ENCODE measurements around the gene LRRC9.
"Not testable (repeated sequence)": the region's sequence is repeated elsewhere in the genome, so short reads cannot be mapped to it uniquely, and the experiment has no call there.

Gene LRRC9

GRCh38 chr14:60047976-60048375, 128.0 kb downstream of the LRRC9 start:
- not testable (repeated sequence) for H3K27ac ChIP-seq (ENCODE audit: low read depth, low read length); H3K36me3 ChIP-seq (ENCODE audit: control insufficient read depth, insufficient read depth, low read length); H3K27me3 ChIP-seq (ENCODE audit: insufficient read depth, low read length, poor library complexity); H2BK5ac ChIP-seq (ENCODE audit: low read length); H2AK5ac ChIP-seq (ENCODE audit: low read length); H3K4me2 ChIP-seq (ENCODE audit: low read length); H4K5ac ChIP-seq (ENCODE audit: low read length); H3K79me1 ChIP-seq (ENCODE audit: low read length); H2BK15ac ChIP-seq (replicated peaks; ENCODE audit: low read depth); H3K4me3 ChIP-seq (ENCODE audit: low read length); H3K18ac ChIP-seq (ENCODE audit: low read length); H4K8ac ChIP-seq (ENCODE audit: low read depth, low read length); DNase-seq; H3K4me1 ChIP-seq (ENCODE audit: control insufficient read depth, low read depth, low read length); H2BK120ac ChIP-seq (ENCODE audit: low read depth, low read length); H3K4ac ChIP-seq (ENCODE audit: low read depth, low read length); H3K23ac ChIP-seq (ENCODE audit: low read length); H3K56ac ChIP-seq (ENCODE audit: low read length); H3K79me2 ChIP-seq (ENCODE audit: control insufficient read depth, insufficient read depth, low read length); H3K9ac ChIP-seq (ENCODE audit: low read length)
- no CpG with 5 or more reads among the region's 1 CpG for WGBS (ENCODE audit: extremely low coverage, insufficient coverage, low lambda C conversion rate)

GRCh38 chr14:60051721-60052221, 131.8 kb downstream of the LRRC9 start:
- H3K4me3 ChIP-seq (ENCODE audit: low read length), result no peak overlapping the region
- H3K18ac ChIP-seq (ENCODE audit: low read length), result no peak overlapping the region
- no peak overlapping the region for H3K9ac ChIP-seq (ENCODE audit: low read length)
- H3K27ac ChIP-seq (ENCODE audit: low read depth, low read length), result no peak overlapping the region
- H2BK15ac ChIP-seq (replicated peaks; ENCODE audit: low read depth), result no peak overlapping the region
- H3K4me1 ChIP-seq (ENCODE audit: control insufficient read depth, low read depth, low read length), result no peaks in the 10 kb centered on the region
- H3K4ac ChIP-seq (ENCODE audit: low read depth, low read length), result no peak overlapping the region
- H2BK120ac ChIP-seq (ENCODE audit: low read depth, low read length), result no peak overlapping the region
- no peaks in the 10 kb centered on the region for H3K36me3 ChIP-seq (ENCODE audit: control insufficient read depth, insufficient read depth, low read length)
- H3K27me3 ChIP-seq (ENCODE audit: insufficient read depth, low read length, poor library complexity), result no peaks in the 10 kb centered on the region
- no peaks in the 10 kb centered on the region for H3K79me2 ChIP-seq (ENCODE audit: control insufficient read depth, insufficient read depth, low read length)
- H4K5ac ChIP-seq (ENCODE audit: low read length), result no peak overlapping the region
- H3K56ac ChIP-seq (ENCODE audit: low read length), result no peak overlapping the region
- no CpG with 5 or more reads among the region's 3 CpGs for WGBS (ENCODE audit: extremely low coverage, insufficient coverage, low lambda C conversion rate)
- no peak for DNase-seq
- no peaks in the 10 kb centered on the region for H3K79me1 ChIP-seq (ENCODE audit: low read length)
- H3K4me2 ChIP-seq (ENCODE audit: low read length), result no peak overlapping the region
- no peak overlapping the region for H2BK5ac ChIP-seq (ENCODE audit: low read length)
- no peak overlapping the region for H2AK5ac ChIP-seq (ENCODE audit: low read length)
- no peak overlapping the region for H3K23ac ChIP-seq (ENCODE audit: low read length)
- no peak overlapping the region for H4K8ac ChIP-seq (ENCODE audit: low read depth, low read length)

GRCh38 chr14:60058087-60058486, 138.1 kb downstream of the LRRC9 start:
- no CpG with 5 or more reads among the region's 1 CpG for WGBS (ENCODE audit: extremely low coverage, insufficient coverage, low lambda C conversion rate)
- Histone ChIP-seq H3K56ac (ENCODE audit: low read length) (no peak overlapping the region), H3K79me1 (ENCODE audit: low read length) (no peaks in the 10 kb centered on the region), H2AK5ac (ENCODE audit: low read length) (no peak overlapping the region), H3K79me2 (ENCODE audit: control insufficient read depth, insufficient read depth, low read length) (no peaks in the 10 kb centered on the region), H4K8ac (ENCODE audit: low read depth, low read length) (no peak overlapping the region), H3K27ac (ENCODE audit: low read depth, low read length) (no peak overlapping the region), H3K4me2 (ENCODE audit: low read length) (no peak overlapping the region), H4K5ac (ENCODE audit: low read length) (no peak overlapping the region), H3K4me1 (ENCODE audit: control insufficient read depth, low read depth, low read length) (no peaks in the 10 kb centered on the region), H3K23ac (ENCODE audit: low read length) (no peak overlapping the region), H2BK120ac (ENCODE audit: low read depth, low read length) (no peak overlapping the region), H2BK15ac (replicated peaks; ENCODE audit: low read depth) (no peak overlapping the region), H3K18ac (ENCODE audit: low read length) (no peak overlapping the region), H3K4ac (ENCODE audit: low read depth, low read length) (no peak overlapping the region), H2BK5ac (ENCODE audit: low read length) (no peak overlapping the region), H3K36me3 (ENCODE audit: control insufficient read depth, insufficient read depth, low read length) (no peaks in the 10 kb centered on the region), H3K27me3 (ENCODE audit: insufficient read depth, low read length, poor library complexity) (no peaks in the 10 kb centered on the region), H3K4me3 (ENCODE audit: low read length) (no peak overlapping the region), H3K9ac (ENCODE audit: low read length) (no peak overlapping the region)
- no peak for DNase-seq

- H3K79me2 ChIP-seq (ENCODE audit: control insufficient read depth, insufficient read depth, low read length), result no peaks in the 10 kb centered on the region
- no peak overlapping the region for H2BK5ac ChIP-seq (ENCODE audit: low read length)
- no peak for DNase-seq
- H4K8ac ChIP-seq (ENCODE audit: low read depth, low read length), result no peak overlapping the region
- no peak overlapping the region for H2BK15ac ChIP-seq (replicated peaks; ENCODE audit: low read depth)
- H3K27ac ChIP-seq (ENCODE audit: low read depth, low read length), result no peak overlapping the region
- no peak overlapping the region for H4K5ac ChIP-seq (ENCODE audit: low read length)
- H3K4ac ChIP-seq (ENCODE audit: low read depth, low read length), result no peak overlapping the region
- no peak overlapping the region for H3K18ac ChIP-seq (ENCODE audit: low read length)
- no peaks in the 10 kb centered on the region for H3K27me3 ChIP-seq (ENCODE audit: insufficient read depth, low read length, poor library complexity)
- H3K36me3 ChIP-seq (ENCODE audit: control insufficient read depth, insufficient read depth, low read length), result no peaks in the 10 kb centered on the region
- H3K9ac ChIP-seq (ENCODE audit: low read length), result no peak overlapping the region
- no peak overlapping the region for H3K4me3 ChIP-seq (ENCODE audit: low read length)
- no peak overlapping the region for H3K4me2 ChIP-seq (ENCODE audit: low read length)
- no CpG with 5 or more reads among the region's 2 CpGs for WGBS (ENCODE audit: extremely low coverage, insufficient coverage, low lambda C conversion rate)
- H3K79me1 ChIP-seq (ENCODE audit: low read length), result no peaks in the 10 kb centered on the region
- H3K56ac ChIP-seq (ENCODE audit: low read length), result no peak overlapping the region
- H3K4me1 ChIP-seq (ENCODE audit: control insufficient read depth, low read depth, low read length), result no peaks in the 10 kb centered on the region
- no peak overlapping the region for H2AK5ac ChIP-seq (ENCODE audit: low read length)
- H3K23ac ChIP-seq (ENCODE audit: low read length), result no peak overlapping the region
- no peak overlapping the region for H2BK120ac ChIP-seq (ENCODE audit: low read depth, low read length)
Observed at GRCh38 chr14:60061371-60061770, 141.4 kb downstream of the LRRC9 start.

GRCh38 chr14:60064491-60065072, 144.6 kb downstream of the LRRC9 start:
- H4K8ac ChIP-seq (ENCODE audit: low read depth, low read length), result no peak overlapping the region
- H2AK5ac ChIP-seq (ENCODE audit: low read length), result no peak overlapping the region
- H3K79me2 ChIP-seq (ENCODE audit: control insufficient read depth, insufficient read depth, low read length), result no peaks in the 10 kb centered on the region
- no peak overlapping the region for H3K18ac ChIP-seq (ENCODE audit: low read length)
- no peaks in the 10 kb centered on the region for H3K36me3 ChIP-seq (ENCODE audit: control insufficient read depth, insufficient read depth, low read length)
- H3K9ac ChIP-seq (ENCODE audit: low read length), result no peak overlapping the region
- no peak overlapping the region for H2BK15ac ChIP-seq (replicated peaks; ENCODE audit: low read depth)
- H4K5ac ChIP-seq (ENCODE audit: low read length), result no peak overlapping the region
- H3K4ac ChIP-seq (ENCODE audit: low read depth, low read length), result no peak overlapping the region
- H3K4me3 ChIP-seq (ENCODE audit: low read length), result no peak overlapping the region
- no peak overlapping the region for H2BK120ac ChIP-seq (ENCODE audit: low read depth, low read length)
- H3K4me2 ChIP-seq (ENCODE audit: low read length), result no peak overlapping the region
- DNase-seq, result peak; percentile 13
- no peaks in the 10 kb centered on the region for H3K27me3 ChIP-seq (ENCODE audit: insufficient read depth, low read length, poor library complexity)
- no peak overlapping the region for H3K23ac ChIP-seq (ENCODE audit: low read length)
- no peak overlapping the region for H2BK5ac ChIP-seq (ENCODE audit: low read length)
- H3K79me1 ChIP-seq (ENCODE audit: low read length), result no peaks in the 10 kb centered on the region
- H3K56ac ChIP-seq (ENCODE audit: low read length), result no peak overlapping the region
- no peaks in the 10 kb centered on the region for H3K4me1 ChIP-seq (ENCODE audit: control insufficient read depth, low read depth, low read length)
- no peak overlapping the region for H3K27ac ChIP-seq (ENCODE audit: low read depth, low read length)

GRCh38 chr14:60067882-60068281, 147.9 kb downstream of the LRRC9 start:
- H2BK15ac ChIP-seq (replicated peaks; ENCODE audit: low read depth), result no peak overlapping the region
- H3K4me3 ChIP-seq (ENCODE audit: low read length), result no peak overlapping the region
- no peaks in the 10 kb centered on the region for H3K79me2 ChIP-seq (ENCODE audit: control insufficient read depth, insufficient read depth, low read length)
- no peak overlapping the region for H3K9ac ChIP-seq (ENCODE audit: low read length)
- no peak overlapping the region for H4K5ac ChIP-seq (ENCODE audit: low read length)
- no peak overlapping the region for H3K4me2 ChIP-seq (ENCODE audit: low read length)
- H3K23ac ChIP-seq (ENCODE audit: low read length), result no peak overlapping the region
- H3K4me1 ChIP-seq (ENCODE audit: control insufficient read depth, low read depth, low read length), result no peaks in the 10 kb centered on the region
- H3K36me3 ChIP-seq (ENCODE audit: control insufficient read depth, insufficient read depth, low read length), result no peaks in the 10 kb centered on the region
- H3K27ac ChIP-seq (ENCODE audit: low read depth, low read length), result no peak overlapping the region
- H3K4ac ChIP-seq (ENCODE audit: low read depth, low read length), result no peak overlapping the region
- H3K27me3 ChIP-seq (ENCODE audit: insufficient read depth, low read length, poor library complexity), result no peaks in the 10 kb centered on the region
- no peak overlapping the region for H4K8ac ChIP-seq (ENCODE audit: low read depth, low read length)
- no peak for DNase-seq
- H3K18ac ChIP-seq (ENCODE audit: low read length), result no peak overlapping the region
- H3K56ac ChIP-seq (ENCODE audit: low read length), result no peak overlapping the region
- H2BK5ac ChIP-seq (ENCODE audit: low read length), result no peak overlapping the region
- H2AK5ac ChIP-seq (ENCODE audit: low read length), result no peak overlapping the region
- H3K79me1 ChIP-seq (ENCODE audit: low read length), result no peaks in the 10 kb centered on the region
- no CpG with 5 or more reads among the region's 1 CpG for WGBS (ENCODE audit: extremely low coverage, insufficient coverage, low lambda C conversion rate)
- H2BK120ac ChIP-seq (ENCODE audit: low read depth, low read length), result no peak overlapping the region
